ENCODE results near the gene PTPRH. TPM values are rescaled to one million over a fixed set of nuclear protein-coding genes. Genes with fewer than 3 reads are reported as not detected.

Gene PTPRH
- total RNA-seq, 2 experiments from 2014 or later, result not detected

- Histone ChIP-seq H3K4me1 (ENCODE audit: insufficient read depth, low read length) (no peaks in the 10 kb centered on the region), H3K9me3 (ENCODE audit: control insufficient read depth in 1 of 2, insufficient read depth in 1 of 2, low read length in 2 of 2) (no peaks in the 10 kb centered on the region), H3K36me3 (ENCODE audit: insufficient read depth, low read length) (peaks cover 85% of the 10 kb centered on the region), H3K27me3 (ENCODE audit: control insufficient read depth in 1 of 2, insufficient read depth in 2 of 2, low read length in 2 of 2) (no peaks in the 10 kb centered on the region), H3K4me3 (ENCODE audit: low read length) (no peak overlapping the region), H3K27ac (ENCODE audit: low read depth in 1 of 2, low read length in 2 of 2) (no peak overlapping the region)
- DNase-seq, result no peak
- ATAC-seq (ENCODE audit: poor library complexity), result no peak
- intact Hi-C loops (cut with DNase I, micrococcal nuclease), result no loop called here
- H3K27ac Mint-ChIP-seq, result no peak overlapping the region
- no peaks in the 10 kb centered on the region for H3K9me3 Mint-ChIP-seq
- ChIA-PET CTCF (no interaction called here), POLR2A (no interaction called here)
- H3K4me1 Mint-ChIP-seq (ENCODE audit: low read depth), result no peaks in the 10 kb centered on the region
- peaks cover 76% of the 10 kb centered on the region for H3K36me3 Mint-ChIP-seq (ENCODE audit: low read depth)
- H3K4me3 Mint-ChIP-seq, result no peak overlapping the region
- no peak for TF ChIP-seq CTCF (IDR thresholded peaks at IDR 0.05)
- H3K27me3 Mint-ChIP-seq, result no peaks in the 10 kb centered on the region
Observed at GRCh38 chr19:55238030-55238429, 28.7 kb upstream of the PTPRH start.

- peaks cover 85% of the 10 kb centered on the region for H3K36me3 ChIP-seq (ENCODE audit: insufficient read depth, low read length)
- CTCF ChIA-PET, result no interaction called here
- ATAC-seq (ENCODE audit: poor library complexity) (no peak), DNase-seq (no peak)
- H3K9me3 Mint-ChIP-seq, result no peaks in the 10 kb centered on the region
- intact Hi-C loops (cut with DNase I, micrococcal nuclease), result no loop called here
- no peak overlapping the region for H3K27ac Mint-ChIP-seq
- no peaks in the 10 kb centered on the region for H3K4me1 Mint-ChIP-seq (ENCODE audit: low read depth)
- H3K4me3 ChIP-seq (ENCODE audit: low read length), result no peak overlapping the region
- POLR2A ChIA-PET, result no interaction called here
- no peaks in the 10 kb centered on the region for H3K27me3 Mint-ChIP-seq
- H3K27me3 ChIP-seq (ENCODE audit: control insufficient read depth in 1 of 2, insufficient read depth in 2 of 2, low read length in 2 of 2), result no peaks in the 10 kb centered on the region
- H3K36me3 Mint-ChIP-seq (ENCODE audit: low read depth), result peaks cover 91% of the 10 kb centered on the region
- no peaks in the 10 kb centered on the region for H3K9me3 ChIP-seq (ENCODE audit: control insufficient read depth in 1 of 2, insufficient read depth in 1 of 2, low read length in 2 of 2)
- H3K27ac ChIP-seq (ENCODE audit: low read depth in 1 of 2, low read length in 2 of 2), result no peak overlapping the region
- no peak for TF ChIP-seq CTCF (IDR thresholded peaks at IDR 0.05)
- H3K4me3 Mint-ChIP-seq, result no peak overlapping the region
- no peaks in the 10 kb centered on the region for H3K4me1 ChIP-seq (ENCODE audit: insufficient read depth, low read length)
Observed at GRCh38 chr19:55232986-55233385, 23.7 kb upstream of the PTPRH start.

- Histone ChIP-seq H3K4me3 (ENCODE audit: low read length) (no peak overlapping the region), H3K36me3 (ENCODE audit: insufficient read depth, low read length) (peaks cover 85% of the 10 kb centered on the region), H3K27me3 (ENCODE audit: control insufficient read depth in 1 of 2, insufficient read depth in 2 of 2, low read length in 2 of 2) (no peaks in the 10 kb centered on the region), H3K9me3 (ENCODE audit: control insufficient read depth in 1 of 2, insufficient read depth in 1 of 2, low read length in 2 of 2) (no peaks in the 10 kb centered on the region), H3K4me1 (ENCODE audit: insufficient read depth, low read length) (no peaks in the 10 kb centered on the region), H3K27ac (ENCODE audit: low read depth in 1 of 2, low read length in 2 of 2) (no peak overlapping the region)
- intact Hi-C loops (cut with DNase I, micrococcal nuclease), result no loop called here
- CTCF ChIA-PET, result no interaction called here
- no peak for TF ChIP-seq CTCF (IDR thresholded peaks at IDR 0.05)
- Mint-ChIP-seq H3K27ac (no peak overlapping the region), H3K4me3 (no peak overlapping the region), H3K27me3 (no peaks in the 10 kb centered on the region), H3K36me3 (ENCODE audit: low read depth) (peaks cover 91% of the 10 kb centered on the region), H3K4me1 (ENCODE audit: low read depth) (no peaks in the 10 kb centered on the region), H3K9me3 (no peaks in the 10 kb centered on the region)
- DNase-seq (no peak), ATAC-seq (ENCODE audit: poor library complexity) (no peak)
- POLR2A ChIA-PET, result interaction anchor here (1.5 kb wide), 1 partner anchor 27 kb away, joined by 3 read pairs; the partner anchor contains the start of gene PPP6R1
Observed at GRCh38 chr19:55232286-55232602, 22.9 kb upstream of the PTPRH start.

Measured in CD4-positive, alpha-beta T cell (primary cell).